Esophagus squamous epithelium (tissue), 5 donors: Measurements from ENCODE around the gene NEK7. TPM values are rescaled to one million over a fixed set of nuclear protein-coding genes. Genes with fewer than 3 reads are reported as not detected.

Experiments
- DNase-seq: peaks from one replicate; lab custom pipeline; 2025; lab: John Stamatoyannopoulos, UW
- H3K27ac ChIP-seq, 4 donors: fragments of 200-600 bp; sonication (generic); one replicate each; pipeline ENCODE4 v1.5.1; 2016 to 2019; ENCODE audit warnings: mild to moderate bottlenecking in 1 of 4
- H3K27me3 ChIP-seq, 4 donors: fragments of 200-600 bp; sonication (generic); 1 replicate in 3 of 4; 2 replicates in 1 of 4; pipeline versions ENCODE4 v1.5.1 to v1.6.0; 2017 to 2021; ENCODE audit warnings: antibody characterized with exemption in 1 of 4
- H3K36me3 ChIP-seq, 3 donors: fragments of 200-600 bp; sonication (generic); one replicate each; pipeline ENCODE4 v1.5.1; 2016 to 2019
- H3K4me1 ChIP-seq, 3 donors: fragments of 200-600 bp; sonication (generic); one replicate each; pipeline ENCODE4 v1.5.1; 2017 to 2019
- H3K4me3 ChIP-seq, 4 donors: fragments of 200-600 bp; sonication (generic); 1 replicate in 3 of 4; 2 replicates in 1 of 4; pipeline ENCODE4 v1.5.1; 2016 to 2019; ENCODE audit warnings: mild to moderate bottlenecking in 2 of 4, moderate library complexity in 1 of 4
- H3K9me3 ChIP-seq, 3 donors: fragments of 200-600 bp; sonication (generic); one replicate each; pipeline ENCODE4 v1.5.1; 2016 to 2019
- CTCF ChIP-seq, 6 experiments: fragments of 450-650 bp in 4 of 6; fragments of 200-600 bp in 2 of 6; sonication (generic) in 2 of 6; IDR thresholded peaks; one replicate each; pipeline ENCODE4 v1.5.1; 2016 to 2019; ENCODE audit warnings: antibody characterized with exemption in 6 of 6, mild to moderate bottlenecking in 4 of 6, moderate library complexity in 4 of 6
- POLR2A ChIP-seq, 4 donors: fragments of 450-650 bp; IDR thresholded peaks; one replicate each; pipeline ENCODE4 v1.6.1; 2017; ENCODE audit warnings: antibody characterized with exemption in 4 of 4, mild to moderate bottlenecking in 4 of 4, moderate library complexity in 3 of 4
- WGBS, 2 donors: methylation state at CpG; one replicate each; pipeline ENCODE4 v1.1.5; 2018; 5-methylcytosine and 5-hydroxymethylcytosine counted together
- intact Hi-C: fragments of 100-400 bp; cut with DNase I; formaldehyde crosslinking; loops from one replicate; pipeline ENCODE4 v1.15.0; 2022
- total RNA-seq, 4 donors: library from RNA; depleted of rRNA; stranded (reverse); fragments of >200 nt; gene quantifications; one replicate each; pipeline ENCODE4 v1.1.0, GENCODE V29; 2016
- donor health status: DM: yes; HTN: yes; CAD: no.

The NEK7 gene
- total RNA-seq, 4 donors from 2014 or later = 26.2 to 79.2 (median 52.4) TPM

- Histone ChIP-seq H3K9me3 (no peaks in the 10 kb centered on the region), H3K36me3 (peaks cover 0 to 3% (median 0%) of the 10 kb centered on the region in 3 donors), H3K4me1 (peaks cover 0 to 18% (median 3%) of the 10 kb centered on the region in 3 donors), H3K27me3 (no peaks in the 10 kb centered on the region), H3K4me3 (no peak overlapping the region), H3K27ac (no peak overlapping the region)
- WGBS, 2 donors = 86 to 89% methylated on average over 3 of the region's 3 CpGs
- no peak for DNase-seq
- intact Hi-C loops = no loop called here
- TF ChIP-seq CTCF (IDR thresholded peaks at IDR 0.05) = no peak
- TF ChIP-seq POLR2A (IDR thresholded peaks at IDR 0.05) = no peak
These were observed 102.7 kb downstream of the NEK7 start for GRCh38 chr1:198259333-198260074.

- H3K27ac ChIP-seq = no peak overlapping the region
- no peak for DNase-seq
- intact Hi-C loops = no loop called here
- peaks cover 0 to 3% (median 0%) of the 10 kb centered on the region in 3 donors for H3K36me3 ChIP-seq
- TF ChIP-seq POLR2A (IDR thresholded peaks at IDR 0.05) (no peak), CTCF (IDR thresholded peaks at IDR 0.05) (no peak)
- no peaks in the 10 kb centered on the region for H3K27me3 ChIP-seq
- no peak overlapping the region for H3K4me3 ChIP-seq
- H3K4me1 ChIP-seq = peaks cover 0 to 10% (median 3%) of the 10 kb centered on the region in 3 donors
- no peaks in the 10 kb centered on the region for H3K9me3 ChIP-seq
These were observed 105.1 kb downstream of the NEK7 start for GRCh38 chr1:198261886-198262285.

GRCh38 chr1:198263186-198263585 is 106.4 kb downstream of the NEK7 start:
- intact Hi-C loops = no loop called here
- TF ChIP-seq POLR2A (IDR thresholded peaks at IDR 0.05) (no peak), CTCF (IDR thresholded peaks at IDR 0.05) (no peak)
- H3K4me1 ChIP-seq = peaks cover 0 to 8% (median 3%) of the 10 kb centered on the region in 3 donors
- 88 to 90% methylated on average over 5 of the region's 5 CpGs for WGBS, 2 donors
- peaks cover 0 to 3% (median 0%) of the 10 kb centered on the region in 3 donors for H3K36me3 ChIP-seq
- H3K27me3 ChIP-seq = no peaks in the 10 kb centered on the region
- no peak overlapping the region for H3K27ac ChIP-seq
- no peaks in the 10 kb centered on the region for H3K9me3 ChIP-seq
- H3K4me3 ChIP-seq = no peak overlapping the region
- no peak for DNase-seq

- intact Hi-C loops = no loop called here
These were observed 107.5 kb downstream of the NEK7 start for GRCh38 chr1:198264282-198264681.

More at GRCh38 chr1:198264282-198264681, 107.5 kb downstream of the NEK7 start:
- Histone ChIP-seq H3K4me3 (no peak overlapping the region), H3K27me3 (no peaks in the 10 kb centered on the region), H3K27ac (no peak overlapping the region), H3K4me1 (peaks cover 0 to 8% (median 0%) of the 10 kb centered on the region in 3 donors), H3K36me3 (peaks cover 0 to 8% (median 0%) of the 10 kb centered on the region in 3 donors), H3K9me3 (no peaks in the 10 kb centered on the region)
- TF ChIP-seq POLR2A (IDR thresholded peaks at IDR 0.05) (no peak), CTCF (IDR thresholded peaks at IDR 0.05) (no peak)
- DNase-seq = no peak
